ENCODE measurements around the gene IL22. TPM values are rescaled to one million over a fixed set of nuclear protein-coding genes. Genes with fewer than 3 reads are reported as not detected.
"Not testable (repeated sequence)": the region's sequence is repeated elsewhere in the genome, so short reads cannot be mapped to it uniquely, and the experiment has no call there.

The IL22 gene
- total RNA-seq, 1 donor from 2014 or later, result not detected

DNA sequence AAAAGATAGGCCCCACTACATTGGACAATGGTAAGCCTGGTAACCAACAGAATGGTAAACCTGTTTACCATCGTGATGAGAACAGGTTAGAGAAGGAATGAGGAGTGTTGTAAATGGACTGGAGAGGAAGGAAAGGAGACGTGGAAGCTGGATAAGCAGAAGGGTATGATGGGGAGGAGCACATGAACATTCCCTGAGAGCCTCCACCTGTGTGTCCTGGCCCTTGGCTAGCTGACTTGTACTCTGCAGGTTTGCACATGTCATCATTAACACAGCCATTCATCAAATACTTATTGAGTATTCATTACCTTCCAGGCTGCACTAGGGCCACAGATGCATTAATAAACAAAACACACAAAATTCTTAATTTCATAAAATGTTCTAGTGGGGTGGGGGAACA is 23.4 kb downstream of the IL22 start:
- DNase-seq (ENCODE audit: low read depth, low spot score), result no peak

DNA sequence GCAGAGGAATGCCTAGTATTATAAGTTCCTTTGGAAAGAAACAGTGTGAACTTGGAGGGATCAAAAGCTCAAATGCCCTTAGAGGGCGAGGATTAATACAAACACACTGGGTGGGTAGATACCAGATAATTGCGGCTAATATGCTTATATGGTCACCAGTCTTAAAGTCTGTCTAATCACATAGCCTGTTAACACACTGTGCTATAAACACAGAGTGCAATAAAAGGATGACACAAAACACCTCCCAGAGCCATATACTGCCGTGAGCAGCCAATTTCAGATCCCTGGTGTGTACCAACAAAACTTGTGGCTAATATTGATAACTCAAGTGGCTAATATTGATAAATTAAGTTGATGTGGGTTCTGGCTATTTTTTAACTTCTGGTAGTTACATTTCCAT is 26.0 kb downstream of the IL22 start:
- no peak for DNase-seq (ENCODE audit: low read depth, low spot score)

GRCh38 chr12:68225576-68226476 is 27.6 kb downstream of the IL22 start, which contains the start of gene IL26:
TSS of gene IL26 (minus strand) at chr12:68225810. CDS start at chr12:68225756, 54 bp downstream.
- DNase-seq (ENCODE audit: low read depth, low spot score), result no peak

- no peak for DNase-seq (ENCODE audit: low read depth, low spot score)
Measured at GRCh38 chr12:68224613-68225285, 28.7 kb downstream of the IL22 start.

DNA sequence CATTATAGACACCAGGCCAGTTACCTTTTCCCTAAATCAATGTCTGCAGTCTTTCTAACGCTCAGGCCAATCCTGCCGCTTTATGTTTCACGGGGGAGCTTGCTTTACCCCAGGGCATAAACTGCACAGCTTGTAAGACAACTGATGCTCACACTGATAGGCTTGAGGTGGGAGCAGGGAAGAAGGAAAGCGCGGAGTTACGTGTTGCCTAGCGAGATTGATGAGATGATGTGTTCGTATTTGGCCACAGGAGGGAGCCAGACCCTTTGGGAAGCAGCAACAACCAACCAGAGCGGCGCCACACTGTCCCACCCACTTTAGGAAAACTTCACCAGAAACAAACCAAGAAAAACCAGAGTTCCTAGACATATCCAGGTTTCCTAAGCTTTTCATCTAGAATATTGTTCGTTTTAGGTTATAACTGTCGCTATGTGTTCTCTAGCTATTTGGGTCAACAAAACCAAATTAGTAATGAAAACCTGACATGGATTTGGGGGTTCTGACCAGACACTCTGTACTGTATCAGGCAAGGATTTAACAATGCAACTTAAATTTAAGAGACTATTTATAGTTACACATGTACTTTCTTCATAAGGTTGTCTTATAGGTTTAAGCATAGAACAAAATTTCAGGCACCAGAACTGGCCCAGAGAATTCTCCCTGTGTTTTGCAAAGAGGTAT is 30.2 kb downstream of the IL22 start:
- peak; percentile 69 for DNase-seq (ENCODE audit: low read depth, low spot score)

DNA sequence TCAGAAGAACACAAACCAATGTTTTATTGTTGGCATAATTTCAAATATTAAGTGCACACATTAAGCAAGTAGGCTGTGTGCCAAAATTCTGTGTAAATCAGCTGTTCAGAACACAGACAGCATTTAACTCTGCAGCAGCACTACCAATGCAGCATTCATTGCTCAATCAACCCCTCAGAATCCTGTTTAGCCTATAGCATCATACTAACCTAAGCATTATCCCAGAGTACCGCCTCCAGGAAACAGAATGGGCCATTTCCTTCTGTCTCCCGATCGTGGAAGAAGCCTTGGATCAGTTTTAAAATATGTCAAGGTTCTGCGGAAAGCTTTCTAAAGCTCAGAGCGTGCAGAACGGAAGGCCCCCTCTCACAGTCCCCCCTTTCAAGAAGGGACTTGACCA is 31.1 kb downstream of the IL22 start:
- no peak for DNase-seq (ENCODE audit: low read depth, low spot score)

DNA sequence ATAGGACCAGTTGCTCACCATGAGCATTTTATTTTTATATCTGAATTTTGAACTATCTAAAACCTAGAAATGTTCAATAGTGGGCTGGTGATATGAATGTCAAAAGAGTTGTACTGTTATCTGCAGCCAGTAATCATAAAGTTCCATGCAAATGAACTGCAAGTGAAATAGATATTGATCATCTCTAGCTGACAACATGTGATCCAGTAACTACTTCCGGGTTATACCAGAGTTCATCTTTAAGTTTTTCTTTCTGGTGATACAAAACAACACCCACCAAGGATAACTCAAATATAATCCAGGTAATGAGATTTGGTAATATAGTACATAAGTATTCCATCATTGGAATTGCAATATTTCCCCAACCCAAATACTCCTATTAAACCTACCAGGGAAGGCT is 31.9 kb downstream of the IL22 start:
- no peak for DNase-seq (ENCODE audit: low read depth, low spot score)

DNA sequence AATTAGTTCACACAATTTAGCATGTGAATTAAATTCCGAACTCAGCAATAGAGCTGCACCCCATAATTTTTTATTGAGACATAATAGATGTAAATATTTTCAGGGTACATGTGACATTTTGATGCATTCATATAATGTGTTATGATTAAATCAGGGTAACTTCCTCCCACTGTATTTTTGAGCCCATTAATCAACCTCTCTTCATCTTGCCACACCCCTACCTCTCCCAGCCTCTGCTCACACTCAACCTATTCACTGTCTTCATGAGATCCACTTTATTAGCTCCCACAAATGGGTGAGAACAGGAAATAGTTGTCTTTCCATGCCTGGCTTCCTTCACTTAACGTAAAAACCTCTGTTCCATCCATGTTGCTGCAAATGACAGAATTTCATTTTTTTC is 42.5 kb downstream of the IL22 start:
- DNase-seq (ENCODE audit: low read depth, low spot score), result no peak

DNA sequence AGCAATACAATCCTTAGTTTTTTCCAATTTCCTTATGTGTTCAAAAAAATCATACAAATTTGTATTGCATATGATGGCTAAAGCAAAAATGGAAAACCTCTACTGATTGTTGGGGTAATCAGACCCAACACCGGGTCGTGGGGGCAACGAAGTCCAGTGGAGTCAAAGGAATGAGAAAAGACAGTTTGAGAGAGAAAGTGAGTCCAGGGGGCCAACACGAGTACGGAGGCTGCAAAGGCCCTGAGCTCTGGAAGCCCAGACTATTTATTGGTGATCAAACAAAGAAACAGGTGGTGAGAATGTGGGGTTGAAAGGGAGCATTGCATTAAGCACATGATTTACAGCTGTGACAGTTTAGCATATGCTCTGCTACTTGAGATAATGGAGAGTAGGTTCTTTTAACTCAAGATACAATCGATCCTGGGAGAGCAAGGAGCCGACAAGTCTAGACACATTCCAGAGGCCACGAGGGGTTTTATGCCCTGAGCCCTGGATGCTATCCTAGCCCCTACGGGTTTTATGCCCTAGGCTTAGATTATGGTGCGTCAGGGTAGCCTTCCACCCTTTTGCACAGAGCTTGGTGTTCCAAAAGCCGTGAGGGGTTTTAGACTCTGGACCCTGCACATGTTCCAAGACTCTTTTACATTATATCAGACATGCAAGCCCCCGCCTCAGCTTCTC is 44.2 kb downstream of the IL22 start:
- not testable (repeated sequence) for DNase-seq (ENCODE audit: low read depth, low spot score)

DNA sequence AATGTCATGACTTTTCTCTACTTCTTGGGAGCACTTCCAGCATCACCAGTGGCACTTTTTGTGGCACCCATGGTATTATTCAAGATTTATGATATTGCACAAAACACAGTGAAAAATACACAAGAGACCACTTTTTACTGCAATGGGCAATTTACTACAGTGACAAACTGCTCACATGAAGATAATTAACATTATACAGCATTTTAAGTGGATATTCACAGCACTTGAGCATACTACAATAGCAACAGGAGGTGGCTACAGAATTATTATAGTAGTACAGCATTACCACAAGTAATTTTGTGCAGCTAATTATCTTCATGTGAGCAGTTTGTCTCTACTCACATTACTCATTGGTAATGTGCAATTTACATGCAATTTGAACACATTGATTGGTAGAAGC is 46.1 kb downstream of the IL22 start:
- DNase-seq (ENCODE audit: low read depth, low spot score), result no peak

DNA sequence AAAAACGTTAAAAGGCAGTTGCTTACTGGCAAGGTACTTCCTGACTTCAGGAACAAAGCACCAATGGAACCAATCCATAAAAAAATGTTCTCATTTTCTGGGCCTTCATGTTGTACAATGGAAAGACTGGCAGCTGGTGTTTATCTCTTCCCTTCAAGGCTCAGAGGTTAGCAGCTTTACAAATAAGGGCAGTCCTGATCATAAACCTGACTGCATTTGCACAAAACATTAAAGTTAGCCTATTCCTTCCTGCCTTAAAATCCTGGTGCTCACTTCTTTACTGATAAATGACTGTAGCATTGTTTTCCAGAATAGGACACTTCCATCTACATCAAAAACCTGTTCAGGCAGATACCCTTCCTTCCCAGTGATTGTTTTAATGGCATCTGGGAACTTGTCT is 47.0 kb downstream of the IL22 start:
- no peak for DNase-seq (ENCODE audit: low read depth, low spot score)

GRCh38 chr12:68203460-68203875 is 49.9 kb downstream of the IL22 start:
- DNase-seq (ENCODE audit: low read depth, low spot score), result no peak

DNA sequence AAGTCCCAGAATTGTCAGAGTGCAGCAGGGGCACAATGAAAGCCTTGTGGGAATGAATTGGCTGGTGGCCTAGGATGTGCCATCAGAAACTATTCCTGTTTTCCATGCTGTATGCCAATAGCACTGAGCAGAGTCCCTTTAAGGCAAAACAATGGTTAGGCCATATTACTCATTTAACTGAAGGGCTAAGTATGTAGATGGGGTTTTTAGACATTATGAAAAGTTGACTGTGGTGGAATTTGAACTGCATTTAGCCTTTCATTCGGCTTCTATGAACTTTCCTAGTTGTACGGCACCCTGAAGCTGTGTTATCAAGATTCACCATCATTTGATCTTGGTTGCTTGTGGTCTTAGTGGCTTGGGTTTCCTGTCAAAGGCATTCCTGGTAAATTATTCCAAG is 52.5 kb downstream of the IL22 start:
- no peak for DNase-seq (ENCODE audit: low read depth, low spot score)

DNA sequence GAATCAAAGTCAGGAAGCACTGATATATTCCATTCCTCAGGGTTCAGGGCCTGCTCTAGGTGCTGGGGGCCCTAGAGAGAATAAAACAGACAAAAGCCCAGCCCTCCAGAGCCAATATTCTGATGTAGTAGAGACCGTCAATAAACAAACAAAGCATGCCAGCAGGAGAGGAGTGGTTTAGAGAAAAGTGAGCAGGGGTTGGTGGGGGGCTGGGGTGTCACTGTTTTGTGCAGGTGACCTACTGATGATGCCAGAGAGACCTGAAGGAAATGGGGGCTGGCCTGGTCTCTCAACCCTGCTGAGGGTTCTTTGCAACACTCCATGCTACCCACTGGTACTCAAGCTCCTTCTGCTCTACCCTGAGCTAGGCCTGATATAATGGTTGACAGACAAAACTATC is 54.3 kb downstream of the IL22 start:
- no peak for DNase-seq (ENCODE audit: low read depth, low spot score)

- DNase-seq (ENCODE audit: low read depth, low spot score), result no peak
Measured at GRCh38 chr12:68198507-68199086, 54.8 kb downstream of the IL22 start.

Other genes starting within 250 kb of the IL22 start
- gene IFNG, start 93.9 kb downstream of the IL22 start, total RNA-seq, result not detected in 2 replicates
- not detected in 2 replicates for gene IL26, start 27.8 kb downstream of the IL22 start, total RNA-seq
- 7.8 and 11.0 TPM in 2 replicates for gene MDM1, start 78.8 kb upstream of the IL22 start, total RNA-seq

Data from pulmonary artery endothelial cell (primary cell).